Measurements from ENCODE around the gene THAP4. TPM values are rescaled to one million over a fixed set of nuclear protein-coding genes. Genes with fewer than 3 reads are reported as not detected.
A peak's percentile ranks its signal among the peaks of the same experiment; 100 is the strongest.

THAP4 gene
- polyA plus RNA-seq, 2 donors = 37.2 to 52.1 TPM

- no peaks in the 10 kb centered on the region for H3K36me3 ChIP-seq (ENCODE audit: control insufficient read depth in 2 of 2, insufficient read depth in 2 of 2, low read length in 1 of 2)
- no peak overlapping the region for H3K4me3 ChIP-seq (ENCODE audit: low read depth in 1 of 2, low read length in 2 of 2)
- peaks cover 1 to 3% of the 10 kb centered on the region in 2 donors for H3K4me1 ChIP-seq (ENCODE audit: control insufficient read depth in 2 of 2, insufficient read depth in 2 of 2, low read length in 1 of 2)
- H3K27me3 ChIP-seq (ENCODE audit: control insufficient read depth in 1 of 2, insufficient read depth in 2 of 2, low read length in 2 of 2) = no peaks in the 10 kb centered on the region
- H3K9me3 ChIP-seq (ENCODE audit: control insufficient read depth in 2 of 2, insufficient read depth in 1 of 2, low read depth in 1 of 2, low read length in 1 of 2) = peaks cover 0 to 2% of the 10 kb centered on the region in 2 donors
- 27 to 31% methylated on average over 25 of the region's 25 CpGs for WGBS, 2 donors
- no peak overlapping the region for H3K27ac ChIP-seq (ENCODE audit: low read depth in 2 of 2, low read length in 1 of 2)
Observed at GRCh38 chr2:241546771-241547498, 90.0 kb downstream of the THAP4 start.

GRCh38 chr2:241545523-241546473, 91.2 kb downstream of the THAP4 start:
- Histone ChIP-seq H3K4me1 (ENCODE audit: control insufficient read depth in 2 of 2, insufficient read depth in 2 of 2, low read length in 1 of 2) (peaks cover 2 to 6% of the 10 kb centered on the region in 2 donors), H3K36me3 (ENCODE audit: control insufficient read depth in 2 of 2, insufficient read depth in 2 of 2, low read length in 1 of 2) (no peaks in the 10 kb centered on the region), H3K4me3 (ENCODE audit: low read depth in 1 of 2, low read length in 2 of 2) (no peak overlapping the region), H3K27me3 (ENCODE audit: control insufficient read depth in 1 of 2, insufficient read depth in 2 of 2, low read length in 2 of 2) (no peaks in the 10 kb centered on the region), H3K27ac (ENCODE audit: low read depth in 2 of 2, low read length in 1 of 2) (no peak overlapping the region), H3K9me3 (ENCODE audit: control insufficient read depth in 2 of 2, insufficient read depth in 1 of 2, low read depth in 1 of 2, low read length in 1 of 2) (peaks cover 0 to 7% of the 10 kb centered on the region in 2 donors)
- 61 to 71% methylated on average over 11 to 12 of the region's 12 CpGs for WGBS, 2 donors

- Histone ChIP-seq H3K4me1 (ENCODE audit: control insufficient read depth in 2 of 2, insufficient read depth in 2 of 2, low read length in 1 of 2) (peaks cover 5 to 10% of the 10 kb centered on the region in 2 donors), H3K9me3 (ENCODE audit: control insufficient read depth in 2 of 2, insufficient read depth in 1 of 2, low read depth in 1 of 2, low read length in 1 of 2) (peaks cover 0 to 7% of the 10 kb centered on the region in 2 donors), H3K27ac (ENCODE audit: low read depth in 2 of 2, low read length in 1 of 2) (no peak overlapping the region), H3K27me3 (ENCODE audit: control insufficient read depth in 1 of 2, insufficient read depth in 2 of 2, low read length in 2 of 2) (no peaks in the 10 kb centered on the region), H3K36me3 (ENCODE audit: control insufficient read depth in 2 of 2, insufficient read depth in 2 of 2, low read length in 1 of 2) (no peaks in the 10 kb centered on the region), H3K4me3 (ENCODE audit: low read depth in 1 of 2, low read length in 2 of 2) (no peak overlapping the region)
- WGBS, 2 donors = 32 to 43% methylated on average over 10 of the region's 10 CpGs
Observed at GRCh38 chr2:241545106-241545505, 91.9 kb downstream of the THAP4 start.

- Histone ChIP-seq H3K9me3 (ENCODE audit: control insufficient read depth in 2 of 2, insufficient read depth in 1 of 2, low read depth in 1 of 2, low read length in 1 of 2) (peaks cover 0 to 7% of the 10 kb centered on the region in 2 donors), H3K27ac (ENCODE audit: low read depth in 2 of 2, low read length in 1 of 2) (no peak overlapping the region), H3K4me3 (ENCODE audit: low read depth in 1 of 2, low read length in 2 of 2) (no peak overlapping the region), H3K36me3 (ENCODE audit: control insufficient read depth in 2 of 2, insufficient read depth in 2 of 2, low read length in 1 of 2) (no peaks in the 10 kb centered on the region), H3K4me1 (ENCODE audit: control insufficient read depth in 2 of 2, insufficient read depth in 2 of 2, low read length in 1 of 2) (peaks cover 5 to 10% of the 10 kb centered on the region in 2 donors), H3K27me3 (ENCODE audit: control insufficient read depth in 1 of 2, insufficient read depth in 2 of 2, low read length in 2 of 2) (no peaks in the 10 kb centered on the region)
- 69 to 79% methylated on average over 15 of the region's 15 CpGs for WGBS, 2 donors
Observed at GRCh38 chr2:241542278-241542605, 94.7 kb downstream of the THAP4 start.

GRCh38 chr2:241541564-241542277, 95.2 kb downstream of the THAP4 start:
- H3K27ac ChIP-seq (ENCODE audit: low read depth in 2 of 2, low read length in 1 of 2) = no peak overlapping the region
- 20 to 25% methylated on average over 57 to 62 of the region's 62 CpGs for WGBS, 2 donors

GRCh38 chr2:241540771-241541561, 96.0 kb downstream of the THAP4 start:
- Histone ChIP-seq H3K4me3 (ENCODE audit: low read depth in 1 of 2, low read length in 2 of 2) (peak overlapping the region; percentile 42 to 43), H3K27ac (ENCODE audit: low read depth in 2 of 2, low read length in 1 of 2) (peak overlapping the region in 1 of 2 donors; percentile 8), H3K36me3 (ENCODE audit: control insufficient read depth in 2 of 2, insufficient read depth in 2 of 2, low read length in 1 of 2) (no peaks in the 10 kb centered on the region), H3K27me3 (ENCODE audit: control insufficient read depth in 1 of 2, insufficient read depth in 2 of 2, low read length in 2 of 2) (no peaks in the 10 kb centered on the region), H3K4me1 (ENCODE audit: control insufficient read depth in 2 of 2, insufficient read depth in 2 of 2, low read length in 1 of 2) (peaks cover 3 to 10% of the 10 kb centered on the region in 2 donors), H3K9me3 (ENCODE audit: control insufficient read depth in 2 of 2, insufficient read depth in 1 of 2, low read depth in 1 of 2, low read length in 1 of 2) (peaks cover 0 to 7% of the 10 kb centered on the region in 2 donors)
- 9% methylated on average over 38 to 68 of the region's 68 CpGs for WGBS, 2 donors

More at GRCh38 chr2:241541564-241542277, 95.2 kb downstream of the THAP4 start:
- no peaks in the 10 kb centered on the region for H3K27me3 ChIP-seq (ENCODE audit: control insufficient read depth in 1 of 2, insufficient read depth in 2 of 2, low read length in 2 of 2)
- H3K4me3 ChIP-seq (ENCODE audit: low read depth in 1 of 2, low read length in 2 of 2) = no peak overlapping the region
- H3K36me3 ChIP-seq (ENCODE audit: control insufficient read depth in 2 of 2, insufficient read depth in 2 of 2, low read length in 1 of 2) = no peaks in the 10 kb centered on the region
- peaks cover 0 to 7% of the 10 kb centered on the region in 2 donors for H3K9me3 ChIP-seq (ENCODE audit: control insufficient read depth in 2 of 2, insufficient read depth in 1 of 2, low read depth in 1 of 2, low read length in 1 of 2)
- H3K4me1 ChIP-seq (ENCODE audit: control insufficient read depth in 2 of 2, insufficient read depth in 2 of 2, low read length in 1 of 2) = peaks cover 3 to 10% of the 10 kb centered on the region in 2 donors

GRCh38 chr2:241540401-241540770, 96.6 kb downstream of the THAP4 start:
- Histone ChIP-seq H3K27ac (ENCODE audit: low read depth in 2 of 2, low read length in 1 of 2) (no peak overlapping the region), H3K4me3 (ENCODE audit: low read depth in 1 of 2, low read length in 2 of 2) (peak overlapping the region; percentile 11 to 42), H3K4me1 (ENCODE audit: control insufficient read depth in 2 of 2, insufficient read depth in 2 of 2, low read length in 1 of 2) (peaks cover 3 to 10% of the 10 kb centered on the region in 2 donors), H3K36me3 (ENCODE audit: control insufficient read depth in 2 of 2, insufficient read depth in 2 of 2, low read length in 1 of 2) (no peaks in the 10 kb centered on the region), H3K9me3 (ENCODE audit: control insufficient read depth in 2 of 2, insufficient read depth in 1 of 2, low read depth in 1 of 2, low read length in 1 of 2) (peaks cover 0 to 6% of the 10 kb centered on the region in 2 donors), H3K27me3 (ENCODE audit: control insufficient read depth in 1 of 2, insufficient read depth in 2 of 2, low read length in 2 of 2) (no peaks in the 10 kb centered on the region)
- WGBS, 2 donors = 45% methylated on average over 10 of the region's 10 CpGs

DNA sequence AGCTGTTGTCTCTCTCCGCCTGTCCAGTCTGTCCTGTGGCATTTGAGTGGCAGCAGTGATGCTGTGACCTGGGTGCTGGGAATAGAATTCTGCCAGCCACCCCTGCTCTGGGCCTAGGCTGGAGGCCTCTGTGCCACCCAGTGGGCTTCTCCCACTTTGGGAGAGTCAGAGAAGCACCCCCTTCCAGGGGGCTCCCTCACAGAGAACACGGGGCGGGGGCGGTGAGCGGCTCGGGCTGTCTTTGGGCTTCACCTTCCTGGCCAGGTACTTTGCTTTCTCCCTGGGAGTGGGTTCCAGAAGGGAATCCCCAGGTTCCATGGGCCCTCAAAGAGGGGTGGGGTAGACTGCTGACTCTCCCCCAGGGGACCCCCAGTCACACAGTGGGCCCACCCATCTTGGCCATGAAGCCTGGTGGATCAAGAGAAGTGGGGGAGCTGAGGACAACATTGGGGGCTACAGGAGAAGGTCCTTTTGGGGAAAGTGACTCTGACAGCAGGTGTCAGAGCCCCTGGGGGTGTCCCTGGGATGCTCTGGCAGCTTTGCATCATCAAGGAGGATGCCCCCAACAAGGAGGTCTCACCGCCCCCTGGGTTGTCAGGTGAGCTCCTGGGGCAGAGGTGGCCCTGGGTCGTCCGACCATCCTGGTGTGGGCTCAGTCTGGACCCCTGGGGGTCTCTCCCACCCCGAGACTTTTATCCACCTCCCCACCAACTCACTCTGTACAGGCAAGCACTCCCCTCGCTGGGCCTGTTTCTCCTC, 97.2 kb downstream of the THAP4 start:
- 91 to 95% methylated on average over 8 to 11 of the region's 11 CpGs for WGBS, 2 donors
- H3K9me3 ChIP-seq (ENCODE audit: control insufficient read depth in 2 of 2, insufficient read depth in 1 of 2, low read depth in 1 of 2, low read length in 1 of 2) = peaks cover 0 to 5% of the 10 kb centered on the region in 2 donors

More for the DNA sequence above, 97.2 kb downstream of the THAP4 start:
- Histone ChIP-seq H3K4me1 (ENCODE audit: control insufficient read depth in 2 of 2, insufficient read depth in 2 of 2, low read length in 1 of 2) (peaks cover 3 to 10% of the 10 kb centered on the region in 2 donors), H3K27me3 (ENCODE audit: control insufficient read depth in 1 of 2, insufficient read depth in 2 of 2, low read length in 2 of 2) (no peaks in the 10 kb centered on the region), H3K36me3 (ENCODE audit: control insufficient read depth in 2 of 2, insufficient read depth in 2 of 2, low read length in 1 of 2) (no peaks in the 10 kb centered on the region), H3K27ac (ENCODE audit: low read depth in 2 of 2, low read length in 1 of 2) (no peak overlapping the region), H3K4me3 (ENCODE audit: low read depth in 1 of 2, low read length in 2 of 2) (no peak overlapping the region)

Data from esophagus (tissue), 2 donors.